GM23338 (cell line): ENCODE data around the gene REEP6. TPM values are rescaled to one million over a fixed set of nuclear protein-coding genes. Genes with fewer than 3 reads are reported as not detected.

Experiments used
- ATAC-seq: fragments of 200-7000 bp; cut with Tn5 transposase; 3 replicates; pipeline ENCODE4 v1.9.1; 2020
- DNase-seq: peaks from one replicate; pipeline ENCODE4 v3.0.0-alpha.2; 2015; ENCODE audit warnings: low spot score
- H2AFZ ChIP-seq: fragments of 200-600 bp; sonication (generic); 2 replicates; pipeline ENCODE4 v1.8.0; 2016; ENCODE audit warnings: antibody characterized with exemption, mild to moderate bottlenecking, moderate library complexity
- H3F3A ChIP-seq: fragments of 200-600 bp; sonication (generic); replicated peaks from 2 replicates; pipeline ENCODE4 v1.8.0; 2017; ENCODE audit warnings: antibody characterized with exemption, mixed run types, low read depth
- H3K27ac ChIP-seq: fragments of 200-600 bp; sonication (generic); 2 replicates; pipeline ENCODE4 v1.6.1; 2016; ENCODE audit warnings: low read depth
- H3K27me3 ChIP-seq: fragments of 200-600 bp; sonication (generic); 2 replicates; pipeline ENCODE4 v1.8.0; 2016; ENCODE audit warnings: mild to moderate bottlenecking, mixed run types, moderate library complexity; ENCODE audit not compliant: insufficient read depth
- H3K36me3 ChIP-seq: fragments of 200-600 bp; sonication (generic); 2 replicates; pipeline ENCODE4 v1.8.0; 2016; ENCODE audit warnings: mild to moderate bottlenecking; ENCODE audit not compliant: insufficient read depth
- H3K4me1 ChIP-seq: fragments of 200-600 bp; sonication (generic); 2 replicates; pipeline ENCODE4 v1.8.0; 2016; ENCODE audit warnings: mild to moderate bottlenecking, moderate library complexity; ENCODE audit not compliant: insufficient read depth
- H3K4me2 ChIP-seq: fragments of 200-600 bp; sonication (generic); 2 replicates; pipeline ENCODE4 v1.7.1; 2017; ENCODE audit warnings: mixed run types
- H3K4me3 ChIP-seq: fragments of 200-600 bp; sonication (generic); 2 replicates; pipeline ENCODE4 v1.6.1; 2016; ENCODE audit warnings: mixed run types
- H3K79me2 ChIP-seq: fragments of 200-600 bp; sonication (generic); replicated peaks from 2 replicates; pipeline ENCODE4 v1.8.0; 2017; ENCODE audit warnings: mild to moderate bottlenecking; ENCODE audit not compliant: insufficient read depth
- H3K9me2 ChIP-seq: fragments of 200-600 bp; sonication (generic); 2 replicates; pipeline ENCODE4 v1.8.0; 2017; ENCODE audit not compliant: insufficient read depth
- H4K20me1 ChIP-seq: fragments of 200-600 bp; sonication (generic); replicated peaks from 2 replicates; pipeline ENCODE4 v1.8.0; 2017; ENCODE audit warnings: mild to moderate bottlenecking; ENCODE audit not compliant: insufficient read depth
- H3K27ac Mint-ChIP-seq: 2 replicates; pipeline ENCODE4 v1.8.0; 2020; ENCODE audit warnings: inconsistent platforms, mild to moderate bottlenecking, moderate library complexity, mixed read lengths
- H3K27me3 Mint-ChIP-seq: 3 replicates; pipeline ENCODE4 v1.8.0; 2022; ENCODE audit warnings: low read depth, mild to moderate bottlenecking, moderate library complexity, mixed read lengths, inconsistent platforms; ENCODE audit not compliant: insufficient read depth, poor library complexity
- H3K36me3 Mint-ChIP-seq: 3 replicates; pipeline ENCODE4 v1.8.0; 2021; ENCODE audit warnings: low read depth, mild to moderate bottlenecking, inconsistent platforms, moderate library complexity, mixed read lengths
- H3K4me1 Mint-ChIP-seq: 3 replicates; pipeline ENCODE4 v1.8.0; 2020; ENCODE audit warnings: mild to moderate bottlenecking, inconsistent platforms, mixed read lengths
- H3K4me3 Mint-ChIP-seq: 3 replicates; pipeline ENCODE4 v1.8.0; 2021; ENCODE audit warnings: moderate library complexity, mild to moderate bottlenecking, inconsistent platforms, mixed read lengths
- H3K9me3 Mint-ChIP-seq: 3 replicates; pipeline ENCODE4 v1.8.0; 2020; ENCODE audit warnings: moderate library complexity, mild to moderate bottlenecking, inconsistent platforms, mixed read lengths
- CREB1 ChIP-seq: fragments of 250-450 bp; sonication (Bioruptor Pico); IDR thresholded peaks from 2 replicates; pipeline ENCODE4 v1.5.0; 2020; ENCODE audit warnings: low read depth, mild to moderate bottlenecking, moderate library complexity
- EZH2phosphoT487 ChIP-seq: fragments of 200-600 bp; sonication (generic); IDR thresholded peaks from one replicate; pipeline ENCODE4 v1.8.1; 2018; ENCODE audit warnings: antibody characterized with exemption; ENCODE audit not compliant: unreplicated experiment
- JUNB ChIP-seq: IDR thresholded peaks from one replicate; pipeline ENCODE4 v1.6.1; 2016; ENCODE audit warnings: antibody characterized with exemption; ENCODE audit not compliant: unreplicated experiment
- NANOG ChIP-seq: IDR thresholded peaks from 2 replicates; pipeline ENCODE4 v1.6.1; 2016; ENCODE audit warnings: antibody characterized with exemption, borderline replicate concordance
- POLR2AphosphoS5 ChIP-seq: IDR thresholded peaks from 2 replicates; pipeline ENCODE4 v1.6.1; 2016; ENCODE audit warnings: antibody characterized with exemption, low read depth
- STAT1 ChIP-seq: IDR thresholded peaks from one replicate; pipeline ENCODE4 v1.6.1; 2016; ENCODE audit warnings: antibody characterized with exemption; ENCODE audit not compliant: unreplicated experiment
- ZNF114 ChIP-seq: fragments of 250-450 bp; sonication (Bioruptor Pico); IDR thresholded peaks from 2 replicates; pipeline ENCODE4 v1.5.0; 2020; ENCODE audit warnings: mild to moderate bottlenecking, moderate library complexity
- polyA plus RNA-seq: library from polyadenylated mRNA; unstranded; fragments of >200 nt; fragmentation: Nextera tagmentation; extraction: Ambion mirVana; gene quantifications from 2 replicates; pipeline ENCODE4 v1.2.1, GENCODE V29; 2016
- total RNA-seq: library from RNA; depleted of rRNA; stranded (reverse); fragments of >200 nt; shearing (Covaris generic); gene quantifications from 2 replicates; pipeline ENCODE4 v1.2.3, GENCODE V29; 2014
- TF ChIP-seq, protein P1 (sequence below): fragments of 250-450 bp; sonication (Bioruptor Pico); IDR thresholded peaks from 2 replicates; pipeline ENCODE4 v1.5.0; 2020; ENCODE audit warnings: mild to moderate bottlenecking, moderate library complexity
- TF ChIP-seq, protein P2 (sequence below), 2 experiments: fragments of 200-600 bp in 1 of 2; sonication (generic) in 1 of 2; conservative IDR thresholded peaks; 2 replicates each; pipeline versions ENCODE4 v1.5.1 to v1.6.1; 2016 to 2017; ENCODE audit warnings: antibody characterized with exemption in 2 of 2, low read depth in 2 of 2, mild to moderate bottlenecking in 2 of 2, moderate library complexity in 1 of 2
- TF ChIP-seq, protein P3 (sequence below): IDR thresholded peaks from 2 replicates; pipeline ENCODE4 v1.6.1; 2016; ENCODE audit warnings: antibody characterized with exemption

REEP6 gene
- total and polyA plus RNA-seq, 2 experiments from 2014 or later: 15.2 to 20.0 TPM

DNA sequence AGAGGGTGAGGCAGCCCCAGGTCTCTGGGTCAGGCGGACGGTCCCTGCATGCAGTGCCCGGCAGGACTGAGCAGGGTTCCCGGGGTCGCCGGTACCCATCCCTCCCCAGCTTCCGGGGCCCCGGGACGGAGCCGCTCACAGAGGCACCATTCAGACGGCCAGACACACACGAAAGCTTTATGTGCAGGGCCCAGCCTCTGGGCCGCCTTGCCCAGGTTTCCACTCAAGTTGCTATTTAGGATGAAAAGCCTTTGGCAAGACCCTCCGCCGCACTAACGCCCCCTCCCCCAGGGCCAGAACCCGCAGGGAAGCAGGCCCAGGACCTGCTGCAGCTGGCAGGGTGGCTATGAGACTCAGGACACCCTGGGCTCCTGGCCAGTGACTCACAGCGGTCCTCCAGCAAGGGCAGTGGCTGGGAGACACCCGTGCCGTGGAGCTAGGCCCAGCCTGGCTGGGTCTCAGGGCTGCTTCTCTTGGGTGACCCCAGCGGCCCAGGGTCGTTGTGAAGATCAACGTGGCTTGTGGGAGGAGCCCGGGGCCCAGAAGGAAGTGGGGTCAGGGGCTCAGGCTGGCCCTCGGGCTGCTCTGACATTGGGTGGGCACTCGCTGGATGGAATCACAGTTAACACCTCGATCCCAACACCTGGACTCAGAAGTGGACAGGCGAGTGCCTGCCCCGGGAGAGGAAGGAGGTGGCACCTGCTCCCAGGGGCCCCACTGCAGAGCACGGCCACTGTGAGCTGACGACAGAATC is 16.8 kb upstream of the REEP6 start (continued):
- TF ChIP-seq, protein P1, sequence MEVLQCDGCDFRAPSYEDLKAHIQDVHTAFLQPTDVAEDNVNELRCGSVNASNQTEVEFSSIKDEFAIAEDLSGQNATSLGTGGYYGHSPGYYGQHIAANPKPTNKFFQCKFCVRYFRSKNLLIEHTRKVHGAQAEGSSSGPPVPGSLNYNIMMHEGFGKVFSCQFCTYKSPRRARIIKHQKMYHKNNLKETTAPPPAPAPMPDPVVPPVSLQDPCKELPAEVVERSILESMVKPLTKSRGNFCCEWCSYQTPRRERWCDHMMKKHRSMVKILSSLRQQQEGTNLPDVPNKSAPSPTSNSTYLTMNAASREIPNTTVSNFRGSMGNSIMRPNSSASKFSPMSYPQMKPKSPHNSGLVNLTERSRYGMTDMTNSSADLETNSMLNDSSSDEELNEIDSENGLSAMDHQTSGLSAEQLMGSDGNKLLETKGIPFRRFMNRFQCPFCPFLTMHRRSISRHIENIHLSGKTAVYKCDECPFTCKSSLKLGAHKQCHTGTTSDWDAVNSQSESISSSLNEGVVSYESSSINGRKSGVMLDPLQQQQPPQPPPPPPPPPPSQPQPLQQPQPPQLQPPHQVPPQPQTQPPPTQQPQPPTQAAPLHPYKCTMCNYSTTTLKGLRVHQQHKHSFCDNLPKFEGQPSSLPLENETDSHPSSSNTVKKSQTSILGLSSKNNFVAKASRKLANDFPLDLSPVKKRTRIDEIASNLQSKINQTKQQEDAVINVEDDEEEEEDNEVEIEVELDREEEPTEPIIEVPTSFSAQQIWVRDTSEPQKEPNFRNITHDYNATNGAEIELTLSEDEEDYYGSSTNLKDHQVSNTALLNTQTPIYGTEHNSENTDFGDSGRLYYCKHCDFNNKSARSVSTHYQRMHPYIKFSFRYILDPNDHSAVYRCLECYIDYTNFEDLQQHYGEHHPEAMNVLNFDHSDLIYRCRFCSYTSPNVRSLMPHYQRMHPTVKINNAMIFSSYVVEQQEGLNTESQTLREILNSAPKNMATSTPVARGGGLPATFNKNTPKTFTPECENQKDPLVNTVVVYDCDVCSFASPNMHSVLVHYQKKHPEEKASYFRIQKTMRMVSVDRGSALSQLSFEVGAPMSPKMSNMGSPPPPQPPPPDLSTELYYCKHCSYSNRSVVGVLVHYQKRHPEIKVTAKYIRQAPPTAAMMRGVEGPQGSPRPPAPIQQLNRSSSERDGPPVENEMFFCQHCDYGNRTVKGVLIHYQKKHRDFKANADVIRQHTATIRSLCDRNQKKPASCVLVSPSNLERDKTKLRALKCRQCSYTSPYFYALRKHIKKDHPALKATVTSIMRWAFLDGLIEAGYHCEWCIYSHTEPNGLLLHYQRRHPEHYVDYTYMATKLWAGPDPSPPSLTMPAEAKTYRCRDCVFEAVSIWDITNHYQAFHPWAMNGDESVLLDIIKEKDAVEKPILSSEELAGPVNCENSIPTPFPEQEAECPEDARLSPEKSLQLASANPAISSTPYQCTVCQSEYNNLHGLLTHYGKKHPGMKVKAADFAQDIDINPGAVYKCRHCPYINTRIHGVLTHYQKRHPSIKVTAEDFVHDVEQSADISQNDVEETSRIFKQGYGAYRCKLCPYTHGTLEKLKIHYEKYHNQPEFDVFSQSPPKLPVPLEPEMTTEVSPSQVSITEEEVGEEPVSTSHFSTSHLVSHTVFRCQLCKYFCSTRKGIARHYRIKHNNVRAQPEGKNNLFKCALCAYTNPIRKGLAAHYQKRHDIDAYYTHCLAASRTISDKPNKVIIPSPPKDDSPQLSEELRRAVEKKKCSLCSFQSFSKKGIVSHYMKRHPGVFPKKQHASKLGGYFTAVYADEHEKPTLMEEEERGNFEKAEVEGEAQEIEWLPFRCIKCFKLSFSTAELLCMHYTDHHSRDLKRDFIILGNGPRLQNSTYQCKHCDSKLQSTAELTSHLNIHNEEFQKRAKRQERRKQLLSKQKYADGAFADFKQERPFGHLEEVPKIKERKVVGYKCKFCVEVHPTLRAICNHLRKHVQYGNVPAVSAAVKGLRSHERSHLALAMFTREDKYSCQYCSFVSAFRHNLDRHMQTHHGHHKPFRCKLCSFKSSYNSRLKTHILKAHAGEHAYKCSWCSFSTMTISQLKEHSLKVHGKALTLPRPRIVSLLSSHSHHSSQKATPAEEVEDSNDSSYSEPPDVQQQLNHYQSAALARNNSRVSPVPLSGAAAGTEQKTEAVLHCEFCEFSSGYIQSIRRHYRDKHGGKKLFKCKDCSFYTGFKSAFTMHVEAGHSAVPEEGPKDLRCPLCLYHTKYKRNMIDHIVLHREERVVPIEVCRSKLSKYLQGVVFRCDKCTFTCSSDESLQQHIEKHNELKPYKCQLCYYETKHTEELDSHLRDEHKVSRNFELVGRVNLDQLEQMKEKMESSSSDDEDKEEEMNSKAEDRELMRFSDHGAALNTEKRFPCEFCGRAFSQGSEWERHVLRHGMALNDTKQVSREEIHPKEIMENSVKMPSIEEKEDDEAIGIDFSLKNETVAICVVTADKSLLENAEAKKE (CRISPR knock-in tag): no peak

DNA sequence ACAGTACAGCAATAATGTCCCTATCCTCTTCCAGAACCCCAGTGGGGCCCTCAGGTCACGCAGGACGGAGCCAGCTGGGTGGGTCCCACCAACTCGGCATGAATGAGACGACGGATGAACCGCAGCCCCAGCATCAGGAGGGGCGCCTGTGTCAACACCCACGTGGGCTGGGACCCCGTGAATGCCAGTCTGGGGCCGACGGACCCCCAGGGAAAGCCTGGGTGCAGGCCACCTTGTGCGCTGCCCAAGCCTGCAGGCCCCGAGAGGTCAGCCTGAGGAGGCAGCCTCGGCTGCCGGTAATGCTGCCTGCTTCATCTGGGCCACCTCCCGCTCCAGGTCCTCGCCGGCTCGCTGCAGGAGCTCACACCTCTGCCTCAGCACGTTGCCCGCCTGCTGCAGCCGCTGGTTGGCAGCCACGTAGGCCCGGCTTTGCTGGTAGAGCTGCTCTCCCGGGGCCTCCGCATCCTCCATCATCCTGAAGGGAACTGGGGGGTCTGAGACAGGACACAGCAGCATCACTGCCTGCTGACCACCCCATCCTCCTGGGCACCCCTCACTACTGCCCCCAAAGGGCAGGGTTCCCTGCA is 16.1 kb upstream of the REEP6 start:
- Histone ChIP-seq H3K4me2 (no peak overlapping the region), H3K27me3 (peaks cover 35% of the 10 kb centered on the region), H3K27ac (no peak overlapping the region), H3K4me1 (peaks cover 10% of the 10 kb centered on the region; the same call in 1 of the 2 replicates), H2AFZ (no peak overlapping the region), H4K20me1 (peaks cover 30% of the 10 kb centered on the region), H3K79me2 (peaks cover 19% of the 10 kb centered on the region), H3K36me3 (0 out of 2 replicates have a peak, but pooled peaks cover 5% of the 10 kb centered on the region), H3K4me3 (no peak overlapping the region), H3F3A (peaks cover 25% of the 10 kb centered on the region), H3K9me2 (no peaks in the 10 kb centered on the region)
- Mint-ChIP-seq H3K27ac (no peak overlapping the region), H3K4me3 (no peak overlapping the region), H3K36me3 (peaks cover 6% of the 10 kb centered on the region; the same call in 2 of the 3 replicates), H3K4me1 (peaks cover 10% of the 10 kb centered on the region; the same call in 2 of the 3 replicates), H3K27me3 (peaks cover 37% of the 10 kb centered on the region), H3K9me3 (0 out of 3 replicates have a peak, but pooled peaks cover 3% of the 10 kb centered on the region)
- DNase-seq: no peak
- no peak for ATAC-seq
- TF ChIP-seq, protein P2, sequence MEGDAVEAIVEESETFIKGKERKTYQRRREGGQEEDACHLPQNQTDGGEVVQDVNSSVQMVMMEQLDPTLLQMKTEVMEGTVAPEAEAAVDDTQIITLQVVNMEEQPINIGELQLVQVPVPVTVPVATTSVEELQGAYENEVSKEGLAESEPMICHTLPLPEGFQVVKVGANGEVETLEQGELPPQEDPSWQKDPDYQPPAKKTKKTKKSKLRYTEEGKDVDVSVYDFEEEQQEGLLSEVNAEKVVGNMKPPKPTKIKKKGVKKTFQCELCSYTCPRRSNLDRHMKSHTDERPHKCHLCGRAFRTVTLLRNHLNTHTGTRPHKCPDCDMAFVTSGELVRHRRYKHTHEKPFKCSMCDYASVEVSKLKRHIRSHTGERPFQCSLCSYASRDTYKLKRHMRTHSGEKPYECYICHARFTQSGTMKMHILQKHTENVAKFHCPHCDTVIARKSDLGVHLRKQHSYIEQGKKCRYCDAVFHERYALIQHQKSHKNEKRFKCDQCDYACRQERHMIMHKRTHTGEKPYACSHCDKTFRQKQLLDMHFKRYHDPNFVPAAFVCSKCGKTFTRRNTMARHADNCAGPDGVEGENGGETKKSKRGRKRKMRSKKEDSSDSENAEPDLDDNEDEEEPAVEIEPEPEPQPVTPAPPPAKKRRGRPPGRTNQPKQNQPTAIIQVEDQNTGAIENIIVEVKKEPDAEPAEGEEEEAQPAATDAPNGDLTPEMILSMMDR (conservative IDR thresholded peaks at IDR 0.05; ENCODE audit: low read depth in 2 of 2): peak in 1 of 2 experiments; percentile 20; a peak in 1 of 4 replicates
- no peak for TF ChIP-seq STAT1
- no peak for TF ChIP-seq CREB1 (CRISPR knock-in tag)
- no peak for TF ChIP-seq EZH2phosphoT487
- no peak for TF ChIP-seq ZNF114
- TF ChIP-seq JUNB: no peak
- no peak for TF ChIP-seq NANOG
- TF ChIP-seq POLR2AphosphoS5: no peak
- TF ChIP-seq, protein P3, sequence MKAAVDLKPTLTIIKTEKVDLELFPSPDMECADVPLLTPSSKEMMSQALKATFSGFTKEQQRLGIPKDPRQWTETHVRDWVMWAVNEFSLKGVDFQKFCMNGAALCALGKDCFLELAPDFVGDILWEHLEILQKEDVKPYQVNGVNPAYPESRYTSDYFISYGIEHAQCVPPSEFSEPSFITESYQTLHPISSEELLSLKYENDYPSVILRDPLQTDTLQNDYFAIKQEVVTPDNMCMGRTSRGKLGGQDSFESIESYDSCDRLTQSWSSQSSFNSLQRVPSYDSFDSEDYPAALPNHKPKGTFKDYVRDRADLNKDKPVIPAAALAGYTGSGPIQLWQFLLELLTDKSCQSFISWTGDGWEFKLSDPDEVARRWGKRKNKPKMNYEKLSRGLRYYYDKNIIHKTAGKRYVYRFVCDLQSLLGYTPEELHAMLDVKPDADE: no peak
